NCI-H345 (cell line): ENCODE results near the gene EEFSEC.

Experiments used
- DNase-seq: peaks from one replicate; lab custom pipeline; 2025; lab: John Stamatoyannopoulos, UW

The EEFSEC gene

DNA sequence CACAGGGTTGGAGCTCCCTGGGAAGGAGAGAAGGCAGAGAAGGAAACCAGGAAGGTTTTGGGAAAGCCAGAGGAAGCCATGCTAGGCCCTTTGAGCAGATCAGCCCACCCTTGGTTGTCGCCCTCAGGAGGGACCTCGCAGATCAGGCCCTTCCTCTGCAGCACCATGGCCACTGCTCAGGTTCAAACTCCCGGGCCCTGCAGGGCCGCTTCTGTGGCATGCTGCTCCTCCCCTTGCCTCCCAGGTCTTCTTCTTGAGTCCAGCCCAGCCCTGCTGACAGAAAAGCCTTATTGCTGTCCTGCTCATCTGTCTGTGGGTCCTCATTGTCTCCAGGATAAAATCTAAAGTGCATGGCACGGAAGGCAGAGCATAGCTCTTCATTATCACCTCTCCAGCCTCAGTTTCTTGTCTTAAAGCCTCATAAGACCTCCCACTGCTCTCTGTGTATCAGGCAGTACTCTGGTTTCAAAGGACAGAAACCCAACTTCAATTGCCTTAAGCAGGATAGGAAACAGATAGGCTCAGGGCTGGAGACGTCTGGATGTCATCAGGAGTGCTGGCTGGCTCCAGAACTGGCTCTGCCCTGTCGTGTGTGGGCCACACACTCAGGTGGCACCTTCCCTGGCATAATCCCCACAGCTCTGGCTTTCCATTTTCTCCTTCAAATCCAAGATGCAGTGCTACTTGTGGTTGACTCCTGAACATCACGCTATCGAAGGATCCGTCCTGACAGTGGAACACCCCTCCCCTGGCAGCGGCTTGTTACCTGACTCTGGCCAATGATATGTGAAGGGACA lies 118.5 kb downstream of the EEFSEC start:
- DNase-seq, result no peak

DNA sequence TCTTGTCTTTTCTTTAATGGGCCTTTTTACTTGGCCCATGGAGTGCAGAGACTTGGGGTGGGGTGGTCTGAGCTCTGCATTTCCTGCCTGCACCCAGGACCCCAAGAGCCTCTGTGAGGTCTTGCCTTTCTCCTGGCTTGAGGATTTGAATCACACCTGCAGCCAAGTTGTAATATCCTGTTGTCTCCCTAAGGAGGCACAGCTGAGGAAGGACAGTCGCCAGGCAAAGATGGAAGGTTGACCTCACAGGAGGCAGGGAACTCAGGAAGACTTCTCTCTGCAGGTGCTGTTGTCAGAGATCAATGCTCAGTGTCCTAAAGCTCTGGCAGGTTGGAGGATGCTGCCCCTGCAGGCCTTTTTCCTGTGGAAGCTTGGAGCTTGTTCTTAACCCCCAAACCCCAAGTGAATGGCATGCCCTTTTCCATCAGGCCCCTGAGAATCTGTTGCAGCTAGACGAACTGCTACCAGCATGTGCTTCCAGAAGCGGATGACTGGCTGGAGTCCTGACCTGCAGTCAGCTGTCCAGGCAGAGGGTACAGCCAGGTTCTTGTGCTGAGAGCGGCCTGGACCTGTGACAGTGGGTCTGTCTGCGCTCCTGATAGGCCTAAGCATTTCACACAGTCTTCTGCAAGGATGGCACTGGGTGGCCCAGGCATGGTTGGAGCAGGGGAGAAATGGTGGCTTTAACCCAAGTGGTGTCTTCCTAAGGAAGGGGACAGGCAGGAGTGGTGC lies 120.0 kb downstream of the EEFSEC start:
- DNase-seq, result no peak

GRCh38 chr3:128273841-128274573 lies 120.7 kb downstream of the EEFSEC start:
- DNase-seq, result no peak

GRCh38 chr3:128274837-128275236 lies 121.6 kb downstream of the EEFSEC start:
- DNase-seq, result no peak

DNA sequence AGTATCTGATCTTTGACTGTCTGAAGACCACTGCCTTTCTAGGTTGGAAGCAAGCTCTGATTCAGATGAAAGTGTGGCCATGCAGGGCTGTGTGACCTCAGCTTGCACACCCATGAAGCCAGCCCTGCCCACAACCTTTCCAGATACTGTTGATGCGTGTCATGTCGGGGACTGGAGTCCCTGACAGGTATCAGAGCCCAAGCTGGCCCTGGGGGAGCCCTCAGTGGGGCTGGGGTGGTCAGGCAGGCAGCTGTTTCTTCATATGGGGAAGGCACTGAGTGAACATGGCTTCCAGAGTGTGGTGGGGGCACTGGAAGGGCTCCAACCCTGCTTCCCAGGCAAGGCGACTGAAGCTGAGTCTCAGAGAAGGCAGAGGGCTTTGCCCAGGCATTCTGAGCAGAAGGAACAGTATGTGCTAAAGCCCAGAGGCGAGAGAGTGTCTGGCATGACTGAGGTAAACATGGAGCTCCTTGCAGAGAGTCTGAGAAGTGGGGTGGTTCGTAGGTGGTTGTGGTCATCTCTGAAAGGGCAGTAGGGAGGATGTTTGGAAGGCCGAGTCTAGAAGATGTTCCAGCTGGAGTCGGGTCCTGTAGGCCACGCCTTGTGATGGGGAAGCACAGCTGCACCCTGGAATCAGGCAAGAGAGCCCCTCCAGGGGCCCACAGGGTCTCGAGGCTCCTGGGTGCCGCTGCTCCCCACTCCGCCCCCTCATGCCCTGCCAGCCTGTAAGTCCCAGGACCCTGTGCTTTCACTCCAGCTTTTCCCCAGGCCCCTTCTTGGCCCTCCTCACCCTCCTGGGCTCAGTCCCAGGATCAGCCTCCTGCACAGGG lies 122.2 kb downstream of the EEFSEC start:
- no peak for DNase-seq

DNA sequence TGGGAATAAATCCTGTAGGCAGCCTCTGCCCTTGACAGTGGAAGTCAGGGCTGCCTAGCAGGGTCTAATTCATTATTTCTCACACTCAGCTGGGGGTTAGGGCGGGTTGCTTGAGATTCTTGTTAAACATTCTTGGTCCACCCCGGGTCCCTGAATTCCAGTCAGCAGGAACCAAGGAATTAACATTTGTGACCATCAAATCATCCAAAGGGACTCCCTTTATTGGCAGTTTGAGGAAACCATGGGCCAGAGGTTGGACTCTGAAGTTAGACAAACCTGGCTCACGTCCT lies 122.8 kb downstream of the EEFSEC start:
- DNase-seq, result no peak

GRCh38 chr3:128276577-128277183 lies 123.4 kb downstream of the EEFSEC start:
- DNase-seq, result no peak

- no peak for DNase-seq
Measured at GRCh38 chr3:128277378-128278069, 124.2 kb downstream of the EEFSEC start.

- no peak for DNase-seq
Measured at GRCh38 chr3:128278130-128278529, 124.8 kb downstream of the EEFSEC start.

GRCh38 chr3:128278761-128279600 lies 125.7 kb downstream of the EEFSEC start:
- no peak for DNase-seq

DNA sequence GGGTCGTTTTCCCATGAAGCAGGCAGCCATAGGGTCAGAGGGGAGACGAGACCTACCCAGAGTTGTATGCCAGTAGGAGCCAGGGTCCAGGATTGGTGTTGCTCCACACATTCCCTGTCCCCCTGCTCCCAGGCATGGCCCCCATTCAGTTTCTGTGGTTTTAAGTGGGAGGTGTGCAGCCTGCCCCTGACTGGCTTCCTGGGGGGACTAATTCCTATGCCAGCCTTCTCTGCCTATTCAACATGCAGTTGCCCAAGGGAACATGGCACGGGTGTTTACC lies 126.3 kb downstream of the EEFSEC start:
- DNase-seq, result no peak

DNA sequence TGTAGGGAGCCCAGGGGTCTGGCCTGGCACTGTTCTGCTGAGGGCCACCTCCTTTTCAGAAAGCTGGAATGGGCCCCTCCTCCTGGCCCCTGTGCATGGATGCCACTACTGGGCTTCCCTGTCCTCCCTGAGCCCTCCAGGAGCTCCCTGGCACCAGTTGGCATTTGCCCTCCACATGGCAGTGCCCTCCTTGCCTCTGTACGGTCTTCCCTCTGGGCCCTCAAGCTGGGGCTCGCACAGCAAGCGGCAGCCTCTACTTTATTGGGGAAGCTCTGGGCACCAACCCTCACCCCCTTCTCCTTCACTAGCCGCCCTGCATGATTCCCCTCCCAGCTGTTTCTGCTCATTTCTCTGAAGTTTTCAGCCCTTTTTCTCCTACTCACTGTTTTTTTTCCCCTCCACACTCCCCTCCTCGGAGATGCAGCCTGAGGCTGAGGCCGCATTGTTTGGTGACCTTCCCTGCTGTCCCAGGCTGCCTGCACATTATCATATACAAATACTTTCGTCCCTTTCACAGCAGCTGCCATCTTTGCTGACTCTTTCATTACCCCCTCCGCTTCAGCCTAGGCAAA lies 127.3 kb downstream of the EEFSEC start:
- DNase-seq, result peak; percentile 85

- DNase-seq, result no peak
Measured at GRCh38 chr3:128281056-128281455, 127.8 kb downstream of the EEFSEC start.

DNA sequence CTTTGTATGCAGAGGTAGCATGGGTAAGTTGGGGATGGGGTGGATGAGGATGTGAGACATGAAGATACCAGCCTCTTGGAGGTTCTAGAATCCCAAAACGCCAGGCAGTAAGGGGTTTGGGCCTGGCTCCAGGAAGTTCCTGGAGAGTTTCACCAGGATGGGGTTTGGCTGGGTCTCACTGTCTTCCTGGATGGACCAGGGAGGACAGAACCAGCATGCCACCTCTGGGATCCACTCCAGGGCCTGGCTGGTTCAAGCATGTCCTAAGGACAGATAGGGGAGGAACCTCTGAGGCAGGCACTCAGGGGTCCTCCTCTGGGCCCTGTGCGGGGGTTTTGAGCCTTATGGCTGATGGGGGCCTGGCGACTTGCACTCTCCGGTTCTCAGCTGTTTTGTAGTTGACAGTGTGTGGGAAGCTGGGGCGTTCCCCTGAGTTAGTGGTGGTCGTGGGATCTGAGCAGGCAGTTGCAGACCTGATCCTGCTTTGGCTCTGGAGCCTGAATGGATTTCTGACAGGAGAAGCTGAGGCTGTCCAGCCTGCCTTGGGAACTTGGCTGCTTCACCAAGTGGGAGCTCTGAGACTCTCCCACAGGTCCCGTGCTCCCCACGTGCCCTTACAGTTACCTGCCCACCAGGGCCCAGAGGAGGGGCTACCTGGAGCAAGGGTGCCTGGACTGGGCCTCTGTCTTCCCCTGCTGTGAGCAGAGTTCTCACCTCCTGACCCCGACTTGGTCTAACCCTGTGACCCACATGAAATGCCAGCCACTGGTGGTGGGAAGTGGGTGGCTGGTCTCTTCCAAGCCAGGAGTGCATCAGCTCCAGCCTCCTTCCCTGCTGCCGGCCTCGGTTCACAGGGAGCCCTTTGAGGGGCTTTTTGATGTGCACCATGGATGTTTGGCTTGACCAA lies 128.4 kb downstream of the EEFSEC start:
- DNase-seq, result no peak

- no peak for DNase-seq
Measured at GRCh38 chr3:128282380-128283196, 129.3 kb downstream of the EEFSEC start.

GRCh38 chr3:128283421-128283820 lies 130.1 kb downstream of the EEFSEC start:
- DNase-seq, result no peak

- no peak for DNase-seq
Measured at GRCh38 chr3:128285042-128285966, 132.0 kb downstream of the EEFSEC start.
